SHP77 treated with DMSO at 0.1 percent for 48 hours (cell line): ENCODE results near the gene NUP210.
"Not testable (repeated sequence)": the region's sequence is repeated elsewhere in the genome, so short reads cannot be mapped to it uniquely, and the experiment has no call there.

Source experiments
- DNase-seq: peaks from one replicate; lab custom pipeline; 2025; lab: John Stamatoyannopoulos, UW

The NUP210 gene

DNA sequence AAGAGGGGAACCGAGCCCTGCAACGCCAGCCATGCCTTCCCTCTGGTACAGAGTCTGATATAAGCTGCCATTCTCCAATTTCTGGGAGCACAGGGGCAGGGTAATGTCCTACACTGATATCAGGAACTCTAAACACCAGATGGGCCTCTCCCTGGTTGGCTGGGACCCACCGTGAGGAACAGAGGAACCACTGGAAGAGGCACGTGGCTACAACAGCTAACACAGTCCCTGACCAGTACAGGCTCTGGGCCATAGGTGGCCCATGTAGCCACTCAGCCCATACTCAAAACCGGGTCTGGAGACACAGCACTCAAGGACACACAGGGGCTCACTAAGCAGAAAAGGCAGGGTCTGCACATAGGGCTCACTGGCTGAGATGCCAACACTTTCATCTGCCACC is 13.9 kb downstream of the NUP210 start:
- no peak for DNase-seq

DNA sequence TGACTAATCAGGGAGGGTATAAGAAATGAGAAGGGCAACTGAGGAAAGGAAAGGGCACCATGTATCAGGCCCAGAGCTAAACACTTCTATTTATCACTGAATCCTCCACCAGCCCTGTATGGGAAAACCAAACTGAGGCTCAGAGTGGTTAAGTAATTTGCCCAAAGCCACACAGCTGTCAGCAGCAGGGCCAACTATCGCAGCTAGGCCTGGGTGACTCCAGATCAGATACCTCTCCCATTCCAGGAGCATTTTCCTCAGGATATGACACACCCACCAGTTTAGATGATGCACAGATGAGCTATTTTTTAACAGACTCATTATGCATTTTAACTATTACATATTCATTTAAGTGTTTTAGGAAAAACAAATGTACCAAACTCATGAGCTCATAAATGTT is 14.5 kb downstream of the NUP210 start:
- no peak for DNase-seq

DNA sequence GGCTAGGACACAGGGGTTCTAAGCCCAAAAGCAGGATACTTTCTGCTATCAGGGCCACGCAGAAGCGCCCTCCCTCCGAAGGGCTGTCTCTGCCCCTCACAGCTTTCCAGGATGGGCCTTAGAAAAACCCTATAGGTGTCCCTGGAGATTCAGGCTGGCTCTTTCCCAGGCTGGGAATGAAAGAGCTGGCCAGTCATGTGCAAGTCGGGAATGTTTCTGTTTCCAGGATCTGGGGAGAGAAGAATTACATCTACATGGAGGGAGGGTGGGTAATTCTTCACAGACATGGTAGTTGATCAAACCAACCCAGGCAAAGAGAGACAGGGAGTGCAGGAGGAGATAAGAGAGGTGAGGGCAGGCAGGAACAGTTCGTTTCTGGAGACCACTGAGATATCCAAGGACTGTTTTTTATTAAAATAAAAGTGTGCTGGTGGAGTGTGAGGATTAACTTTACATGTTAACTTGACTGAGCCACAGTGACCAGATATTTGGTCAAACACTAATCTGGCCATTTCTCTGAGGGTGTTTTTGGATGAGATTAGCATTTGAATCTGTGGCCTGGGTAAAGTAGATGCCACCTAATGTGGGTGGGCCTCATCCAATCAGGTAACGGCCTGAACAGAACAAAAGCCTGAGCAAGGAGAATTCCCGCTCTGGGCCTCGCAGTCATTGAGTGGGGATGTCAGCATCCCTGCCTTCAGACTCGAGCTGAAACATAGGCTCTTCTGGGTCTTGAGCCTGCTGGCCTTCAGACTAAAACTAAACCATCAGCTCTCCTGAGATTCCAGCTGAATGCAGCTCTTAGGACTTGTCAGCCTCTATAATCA is 15.3 kb downstream of the NUP210 start:
- no peak for DNase-seq

GRCh38 chr3:13403847-13404246 is 16.3 kb downstream of the NUP210 start:
- no peak for DNase-seq

GRCh38 chr3:13403213-13403819 is 16.8 kb downstream of the NUP210 start:
- no peak for DNase-seq

DNA sequence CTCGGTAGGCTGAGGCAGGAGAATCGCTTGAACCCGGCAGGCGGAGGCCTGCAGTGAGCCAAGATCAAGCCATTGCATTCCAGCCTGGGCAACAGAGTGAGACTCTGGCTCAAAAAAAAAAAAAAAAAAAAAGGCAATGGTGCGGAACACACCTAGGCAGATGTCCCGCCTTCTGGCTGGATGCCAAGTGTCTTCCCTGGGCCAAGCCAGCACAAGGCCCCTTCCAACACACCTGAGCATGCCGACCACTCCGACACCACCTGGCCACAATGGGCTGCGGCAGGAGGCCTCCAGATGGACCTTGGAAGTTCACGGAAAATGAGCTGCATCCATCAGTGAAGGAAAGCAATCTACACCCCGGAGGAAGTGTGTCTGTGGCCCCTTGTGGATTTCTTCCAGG is 19.0 kb downstream of the NUP210 start:
- DNase-seq: no peak

DNA sequence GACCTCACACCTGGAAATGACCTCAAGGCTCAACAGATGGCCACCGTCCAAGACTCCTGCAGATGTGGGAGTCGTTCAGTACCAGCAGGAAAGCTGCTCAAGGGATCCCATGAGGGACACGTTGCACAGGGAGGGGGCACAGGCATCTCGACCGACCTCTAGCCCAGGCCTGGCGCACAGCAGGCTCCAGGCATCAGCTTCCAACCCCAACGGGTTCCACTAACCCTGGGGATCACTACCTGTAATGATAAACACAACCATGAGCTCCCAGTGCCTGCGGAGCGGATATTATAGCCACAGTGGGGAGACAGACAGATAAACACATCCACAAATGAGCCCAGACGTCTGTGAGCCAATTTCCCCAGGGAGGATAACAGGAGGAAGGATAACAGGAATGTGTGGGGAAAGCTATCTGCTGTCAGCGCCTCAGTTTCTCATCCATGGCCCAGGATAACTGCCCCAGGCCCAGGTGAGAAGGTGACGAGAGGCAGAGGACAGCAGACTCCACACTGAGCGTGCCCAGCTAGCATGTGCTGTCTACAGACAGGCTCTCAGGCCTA is 19.9 kb downstream of the NUP210 start:
- DNase-seq: no peak

DNA sequence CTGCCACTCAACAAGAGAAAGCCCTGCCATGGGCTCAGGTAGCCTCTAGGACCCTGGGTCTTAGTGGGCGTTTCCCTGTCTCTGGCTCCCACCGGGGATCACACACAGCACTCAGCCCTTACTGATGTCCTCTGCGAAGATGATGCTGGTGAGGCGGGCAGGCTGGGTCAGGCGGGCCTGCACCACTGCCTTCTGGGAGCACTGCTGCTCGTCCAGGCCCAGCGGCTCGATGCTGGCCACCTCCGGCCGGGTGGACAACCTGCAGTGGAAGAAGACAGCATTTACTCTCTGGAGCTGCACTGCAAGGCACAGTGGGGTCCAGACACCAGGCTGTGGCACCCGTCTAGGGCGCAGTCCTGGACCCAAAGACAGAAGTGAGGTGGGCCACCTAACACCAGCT is 20.5 kb downstream of the NUP210 start:
- no peak for DNase-seq

DNA sequence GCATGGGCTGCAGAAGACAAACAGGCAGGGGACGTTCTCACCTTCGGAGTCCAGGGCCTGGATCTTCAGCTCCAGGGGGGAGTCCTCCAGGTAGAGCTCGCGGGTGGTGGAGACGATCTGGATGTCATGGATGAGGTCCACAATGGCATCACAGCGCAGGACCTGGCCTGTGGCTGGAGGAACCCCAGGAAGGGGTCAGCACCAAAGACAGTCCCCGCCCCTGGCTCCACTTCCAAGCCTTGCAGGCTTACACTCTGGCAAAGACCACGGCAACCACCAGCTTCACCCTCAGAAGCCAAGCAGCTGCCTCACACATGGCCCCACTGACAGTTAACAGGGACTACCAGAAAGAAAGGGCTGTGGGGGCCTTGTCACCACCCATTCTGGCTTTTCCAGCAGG is 22.8 kb downstream of the NUP210 start:
- DNase-seq: no peak

GRCh38 chr3:13394363-13394762 is 25.8 kb downstream of the NUP210 start:
- no peak for DNase-seq

GRCh38 chr3:13393427-13394360 is 26.4 kb downstream of the NUP210 start:
- no peak for DNase-seq

DNA sequence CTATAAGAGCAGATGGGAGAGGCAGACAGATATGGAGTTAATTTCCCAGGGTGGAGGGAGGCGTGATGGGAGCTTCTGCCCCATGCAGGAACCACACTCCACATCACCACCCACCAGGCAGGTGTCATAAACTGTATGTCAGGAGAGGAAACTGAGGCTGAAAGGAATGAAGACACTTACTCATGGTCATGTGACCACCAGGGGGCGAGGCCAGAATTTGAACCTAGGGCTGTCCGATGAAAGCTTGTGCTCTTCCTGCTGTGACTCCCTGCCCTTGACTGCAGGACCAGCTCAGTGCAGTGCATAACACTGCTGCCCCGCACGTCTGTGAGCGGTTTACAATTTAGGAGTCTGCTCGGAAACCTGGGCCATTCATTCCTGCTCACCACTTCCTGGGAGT is 28.8 kb downstream of the NUP210 start:
- DNase-seq: no peak

GRCh38 chr3:13389378-13389777 is 30.7 kb downstream of the NUP210 start:
- no peak for DNase-seq

DNA sequence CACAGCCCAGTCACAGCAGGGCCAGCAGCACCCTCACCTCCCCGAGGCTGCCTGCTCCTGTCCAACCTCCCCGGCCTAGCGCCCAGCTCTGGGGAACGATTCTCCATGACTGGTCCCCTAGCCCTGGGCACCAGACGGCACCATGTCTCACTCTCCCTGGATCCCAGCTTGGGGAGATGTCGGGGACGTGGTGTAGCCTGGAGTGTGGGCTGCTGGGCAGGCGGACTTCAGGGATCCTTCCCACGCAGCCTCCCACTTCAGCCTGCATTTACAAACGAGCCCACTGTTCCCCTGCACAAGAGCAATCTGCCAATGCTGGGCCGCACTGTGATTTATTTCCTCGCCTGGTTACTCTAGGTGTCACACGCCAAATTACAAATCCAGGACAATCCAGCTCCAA is 31.3 kb downstream of the NUP210 start:
- DNase-seq: no peak

GRCh38 chr3:13385373-13385965 is 34.7 kb downstream of the NUP210 start:
- no peak for DNase-seq

DNA sequence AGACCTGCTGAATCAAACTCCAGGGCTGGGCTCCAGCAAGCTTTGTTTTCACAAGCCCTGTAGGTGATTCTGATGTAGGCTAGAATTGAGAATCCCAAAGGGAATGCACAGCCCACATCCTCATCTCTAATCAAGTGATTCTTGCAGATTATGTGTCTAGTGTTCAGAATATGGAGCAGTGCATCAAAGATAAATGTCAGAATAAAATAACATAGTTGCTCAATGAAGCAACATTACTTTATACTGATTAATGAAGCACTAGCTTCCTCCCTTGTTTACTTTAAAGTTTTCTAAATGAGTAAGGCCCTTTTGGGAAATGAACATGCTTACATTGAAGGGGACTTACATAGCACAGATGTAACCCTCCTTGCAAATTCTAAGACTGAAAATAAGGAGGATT is 39.2 kb downstream of the NUP210 start:
- no peak for DNase-seq

DNA sequence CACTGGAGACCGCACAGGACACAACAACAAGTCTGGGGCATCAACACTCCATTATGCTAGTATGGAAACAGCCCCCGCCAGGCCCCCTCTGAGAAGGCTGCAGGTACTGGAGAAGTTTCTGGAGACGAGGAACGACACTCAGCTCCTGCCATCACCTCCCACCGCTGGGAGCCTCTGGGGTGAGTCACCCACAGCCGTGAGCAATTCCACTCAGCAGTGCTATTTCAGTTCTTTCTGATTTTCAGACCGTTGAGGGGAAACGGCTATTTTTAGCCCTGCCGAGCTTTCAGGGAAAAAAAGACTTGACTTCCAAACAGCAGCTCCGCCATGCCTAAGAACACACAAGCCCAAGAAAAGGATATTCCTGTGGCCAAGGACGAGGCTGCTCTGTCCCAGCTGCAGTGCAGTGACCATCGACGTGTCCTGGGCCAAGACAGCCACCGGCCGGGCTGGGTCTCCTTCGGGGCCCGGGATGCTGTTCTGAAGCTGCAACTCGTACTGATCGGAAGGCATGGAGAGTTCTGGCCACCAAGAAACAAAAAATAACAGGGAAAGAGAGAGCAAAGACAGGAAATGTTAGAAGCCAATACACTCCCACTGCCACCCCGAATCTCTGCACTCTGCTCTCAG is 40.8 kb downstream of the NUP210 start:
- DNase-seq: no peak

- no peak for DNase-seq
Measured at GRCh38 chr3:13378155-13378554, 42.0 kb downstream of the NUP210 start.

DNA sequence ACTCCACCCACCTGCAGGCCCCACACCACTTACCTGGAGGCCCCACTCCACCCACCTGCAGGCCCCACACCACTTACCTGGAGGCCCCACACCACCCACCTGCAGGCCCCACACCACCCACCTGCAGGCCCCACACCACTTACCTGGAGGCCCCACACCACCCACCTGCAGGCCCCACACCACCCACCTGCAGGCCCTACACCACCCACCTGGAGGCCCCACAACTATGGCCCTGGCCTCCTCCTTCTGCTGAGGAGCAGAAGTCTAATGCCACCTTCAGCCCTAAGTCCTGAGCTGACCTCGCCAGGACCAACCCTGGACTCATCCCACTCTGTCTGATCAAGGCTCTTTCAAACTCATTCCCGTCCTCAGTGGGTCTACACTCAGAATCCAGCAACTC is 42.4 kb downstream of the NUP210 start:
- DNase-seq: not testable (repeated sequence)

DNA sequence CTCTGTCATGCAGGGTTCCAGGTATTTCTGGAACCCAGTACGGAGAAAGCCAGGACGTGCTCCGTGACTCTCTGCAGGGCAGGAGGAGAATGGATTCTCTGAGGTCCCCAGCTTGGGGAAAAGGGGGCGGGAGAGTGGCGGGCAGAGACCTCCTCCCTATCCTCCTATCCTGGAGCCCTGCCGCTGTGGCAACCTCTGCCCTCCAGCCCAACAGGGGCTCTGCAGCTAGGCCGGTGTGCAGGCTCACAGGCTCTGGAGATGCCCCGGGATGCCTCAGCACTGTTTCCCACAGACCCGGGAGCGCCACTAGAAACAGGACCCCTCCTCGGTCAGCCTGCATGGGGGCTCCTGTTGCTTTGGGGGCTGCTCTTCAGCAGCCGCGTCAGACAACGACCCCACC is 43.1 kb downstream of the NUP210 start:
- no peak for DNase-seq

GRCh38 chr3:13376091-13376490 is 44.0 kb downstream of the NUP210 start:
- DNase-seq: no peak

DNA sequence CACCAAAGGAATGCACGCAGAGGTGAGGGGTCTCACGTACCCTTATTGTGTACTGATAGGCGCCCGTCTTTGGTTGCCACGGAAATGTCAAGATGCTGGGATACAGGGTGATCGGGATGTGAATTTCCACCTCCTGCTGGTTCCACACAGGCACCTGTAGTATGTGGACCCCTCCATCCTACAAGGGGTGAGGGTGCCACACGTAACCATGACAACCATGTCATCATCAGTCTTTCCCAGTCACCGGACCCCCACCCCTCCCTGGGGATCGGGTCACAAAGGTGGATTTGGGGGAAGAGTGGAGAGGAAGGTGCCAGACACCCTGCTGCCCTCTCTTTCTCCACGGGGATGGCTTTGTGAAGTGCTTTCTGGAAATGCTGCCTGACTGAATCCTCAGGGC is 44.7 kb downstream of the NUP210 start:
- DNase-seq: no peak
